Spleen (tissue), 7 donors: ENCODE measurements around the gene NTN1.

ENCODE experiments used
- POLR2A ChIP-seq, 3 donors: fragments of 450-650 bp; IDR thresholded peaks; one replicate each; pipeline ENCODE4 v1.5.1; 2017; ENCODE audit warnings: antibody characterized with exemption in 3 of 3, mild to moderate bottlenecking in 1 of 3
- TF ChIP-seq, protein P1 (sequence below), 11 experiments: fragments of 200-600 bp in 7 of 11; fragments of 450-650 bp in 4 of 11; sonication (generic) in 4 of 11; IDR thresholded peaks in 8 of 11; conservative IDR thresholded peaks in 3 of 11; 1 replicate in 7 of 11; 2 replicates in 4 of 11; pipeline versions ENCODE4 v1.4.0 to v1.8.0; 2016 to 2021; ENCODE audit warnings: antibody characterized with exemption in 11 of 11, inconsistent platforms in 4 of 11, mild to moderate bottlenecking in 1 of 11
- donor health status: DM: no; HTN: no; CAD: no; lungs with moderate emphysema.
- donor health status: DM: no; HTN: no; CAD: no.
- donor health status: DM: no; HTN: no; CAD: no.

DNA sequence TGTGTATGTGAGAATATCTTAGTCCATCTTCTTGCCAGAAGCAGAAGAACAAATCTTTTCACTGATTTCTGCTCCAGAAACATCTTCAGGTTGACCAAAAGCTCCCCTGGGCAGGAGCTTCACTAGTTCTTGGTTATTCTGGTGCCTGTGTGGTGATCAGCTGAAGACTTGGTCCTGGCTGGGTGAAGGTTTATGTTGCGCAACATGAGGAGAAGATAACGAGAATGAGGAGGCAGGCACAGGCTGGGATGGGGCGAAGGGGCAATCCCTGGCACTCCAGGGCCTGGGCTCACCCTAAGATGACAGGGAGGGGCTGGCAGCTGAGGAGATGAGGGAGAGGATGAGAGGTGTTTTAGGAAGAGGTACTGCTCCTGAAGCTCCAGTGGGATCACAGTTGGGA is 232.0 kb downstream of the NTN1 start:
- TF ChIP-seq, protein P1, sequence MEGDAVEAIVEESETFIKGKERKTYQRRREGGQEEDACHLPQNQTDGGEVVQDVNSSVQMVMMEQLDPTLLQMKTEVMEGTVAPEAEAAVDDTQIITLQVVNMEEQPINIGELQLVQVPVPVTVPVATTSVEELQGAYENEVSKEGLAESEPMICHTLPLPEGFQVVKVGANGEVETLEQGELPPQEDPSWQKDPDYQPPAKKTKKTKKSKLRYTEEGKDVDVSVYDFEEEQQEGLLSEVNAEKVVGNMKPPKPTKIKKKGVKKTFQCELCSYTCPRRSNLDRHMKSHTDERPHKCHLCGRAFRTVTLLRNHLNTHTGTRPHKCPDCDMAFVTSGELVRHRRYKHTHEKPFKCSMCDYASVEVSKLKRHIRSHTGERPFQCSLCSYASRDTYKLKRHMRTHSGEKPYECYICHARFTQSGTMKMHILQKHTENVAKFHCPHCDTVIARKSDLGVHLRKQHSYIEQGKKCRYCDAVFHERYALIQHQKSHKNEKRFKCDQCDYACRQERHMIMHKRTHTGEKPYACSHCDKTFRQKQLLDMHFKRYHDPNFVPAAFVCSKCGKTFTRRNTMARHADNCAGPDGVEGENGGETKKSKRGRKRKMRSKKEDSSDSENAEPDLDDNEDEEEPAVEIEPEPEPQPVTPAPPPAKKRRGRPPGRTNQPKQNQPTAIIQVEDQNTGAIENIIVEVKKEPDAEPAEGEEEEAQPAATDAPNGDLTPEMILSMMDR (IDR thresholded peaks at IDR 0.05 in 8 of 11, conservative IDR thresholded peaks at IDR 0.05 in 3 of 11) = no peak
- TF ChIP-seq POLR2A (IDR thresholded peaks at IDR 0.05) = no peak
